ENCODE measurements around the gene DTNA.

DNA sequence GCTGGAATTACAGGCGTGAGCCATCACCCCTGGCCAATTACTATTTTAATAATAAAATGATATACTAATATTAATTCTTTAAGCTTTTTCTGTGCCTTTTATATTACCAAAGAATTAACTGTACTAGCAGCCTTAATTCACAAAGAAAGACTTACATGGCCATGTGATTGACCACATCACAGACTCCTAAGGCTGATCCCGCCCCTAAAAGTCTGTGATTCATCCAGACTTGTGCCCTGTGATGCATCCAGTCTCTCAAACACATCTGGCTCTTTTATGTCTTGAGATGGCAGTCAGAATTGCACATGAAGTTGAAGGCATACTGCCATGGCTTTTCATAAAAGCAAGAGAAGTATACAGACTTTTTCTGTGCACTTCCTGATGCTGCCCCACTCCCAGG is 91.7 kb downstream of the DTNA start:
- TF ChIP-seq POLR2A (IDR thresholded peaks at IDR 0.05), result no peak
- TF ChIP-seq, protein P1, sequence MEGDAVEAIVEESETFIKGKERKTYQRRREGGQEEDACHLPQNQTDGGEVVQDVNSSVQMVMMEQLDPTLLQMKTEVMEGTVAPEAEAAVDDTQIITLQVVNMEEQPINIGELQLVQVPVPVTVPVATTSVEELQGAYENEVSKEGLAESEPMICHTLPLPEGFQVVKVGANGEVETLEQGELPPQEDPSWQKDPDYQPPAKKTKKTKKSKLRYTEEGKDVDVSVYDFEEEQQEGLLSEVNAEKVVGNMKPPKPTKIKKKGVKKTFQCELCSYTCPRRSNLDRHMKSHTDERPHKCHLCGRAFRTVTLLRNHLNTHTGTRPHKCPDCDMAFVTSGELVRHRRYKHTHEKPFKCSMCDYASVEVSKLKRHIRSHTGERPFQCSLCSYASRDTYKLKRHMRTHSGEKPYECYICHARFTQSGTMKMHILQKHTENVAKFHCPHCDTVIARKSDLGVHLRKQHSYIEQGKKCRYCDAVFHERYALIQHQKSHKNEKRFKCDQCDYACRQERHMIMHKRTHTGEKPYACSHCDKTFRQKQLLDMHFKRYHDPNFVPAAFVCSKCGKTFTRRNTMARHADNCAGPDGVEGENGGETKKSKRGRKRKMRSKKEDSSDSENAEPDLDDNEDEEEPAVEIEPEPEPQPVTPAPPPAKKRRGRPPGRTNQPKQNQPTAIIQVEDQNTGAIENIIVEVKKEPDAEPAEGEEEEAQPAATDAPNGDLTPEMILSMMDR (IDR thresholded peaks at IDR 0.05), result no peak
- TF ChIP-seq EP300 (IDR thresholded peaks at IDR 0.05), result no peak
